ENCODE measurements around the gene MAPKAP1. TPM values are rescaled to one million over a fixed set of nuclear protein-coding genes. Genes with fewer than 3 reads are reported as not detected.

MAPKAP1 gene
- total and polyA plus RNA-seq, 2 experiments from 2014 or later, result 68.4 to 98.5 TPM

GRCh38 chr9:125682340-125682739 lies 24.7 kb downstream of the MAPKAP1 start:
- no peaks in the 10 kb centered on the region for H3K27me3 ChIP-seq (ENCODE audit: insufficient read depth)
- 0 out of 2 replicates have a peak overlapping the region, but pooled peaks have one; percentile 47 for H3K27ac ChIP-seq (ENCODE audit: low read depth)
- H4K20me1 ChIP-seq (replicated peaks; ENCODE audit: insufficient read depth), result peaks cover 4% of the 10 kb centered on the region; the same call in 1 of the 2 replicates
- peaks cover 90% of the 10 kb centered on the region for H3K79me2 ChIP-seq (replicated peaks; ENCODE audit: insufficient read depth)
- H2AFZ ChIP-seq, result no peak overlapping the region
- H3F3A ChIP-seq (replicated peaks; ENCODE audit: low read depth), result no peaks in the 10 kb centered on the region
- Mint-ChIP-seq H3K27ac (no peak overlapping the region), H3K36me3 (ENCODE audit: low read depth) (no peaks in the 10 kb centered on the region), H3K9me3 (no peaks in the 10 kb centered on the region), H3K4me3 (no peak overlapping the region), H3K27me3 (ENCODE audit: insufficient read depth, low read depth, poor library complexity) (peaks cover 8% of the 10 kb centered on the region), H3K4me1 (peaks cover 39% of the 10 kb centered on the region)
- ATAC-seq (no peak), DNase-seq (ENCODE audit: low spot score) (no peak)
- peaks cover 18% of the 10 kb centered on the region for H3K4me1 ChIP-seq (ENCODE audit: insufficient read depth)
- H3K9me2 ChIP-seq (ENCODE audit: insufficient read depth), result no peaks in the 10 kb centered on the region
- H3K4me3 ChIP-seq, result no peak overlapping the region
- no peak overlapping the region for H3K4me2 ChIP-seq
- no peaks in the 10 kb centered on the region for H3K36me3 ChIP-seq (ENCODE audit: insufficient read depth)
- TF ChIP-seq STAT1 (IDR thresholded peaks at IDR 0.05; ENCODE audit: unreplicated experiment) (no peak), ZNF114 (CRISPR knock-in tag; IDR thresholded peaks at IDR 0.05) (no peak), CREB1 (CRISPR knock-in tag; IDR thresholded peaks at IDR 0.05; ENCODE audit: low read depth) (no peak), ZNF462 (CRISPR knock-in tag; IDR thresholded peaks at IDR 0.05) (no peak), REST (IDR thresholded peaks at IDR 0.05; ENCODE audit: unreplicated experiment) (no peak)

Data from GM23338 (cell line).